IPS-NIHi11 (cell line): ENCODE measurements around the gene CSNK2A3.
"Not testable (repeated sequence)": the region's sequence is repeated elsewhere in the genome, so short reads cannot be mapped to it uniquely, and the experiment has no call there.

ENCODE experiments used
- DNase-seq: peaks from one replicate; pipeline ENCODE4 v3.0.0; 2012; ENCODE audit warnings: mixed read lengths, low spot score

CSNK2A3 gene

DNA sequence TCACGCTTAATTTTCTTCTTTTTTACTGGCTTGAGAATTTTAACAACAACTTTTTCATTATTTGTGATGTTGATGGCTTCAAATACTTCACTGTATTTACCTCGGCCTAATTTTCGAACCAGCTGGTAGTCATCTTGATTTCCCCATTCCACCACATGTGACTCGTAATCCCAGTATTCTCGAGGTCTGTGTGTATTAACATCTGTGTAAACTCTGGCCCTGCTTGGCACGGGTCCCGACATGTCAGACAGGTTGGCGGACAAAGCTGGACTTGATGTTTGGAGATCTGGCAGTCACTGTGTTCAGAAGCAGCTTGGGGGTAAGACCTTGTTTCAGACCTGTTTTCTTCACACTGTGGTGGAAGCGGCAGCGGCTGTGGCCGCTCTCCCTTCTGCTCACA lies at the start of gene CSNK2A3:
TSS of gene CSNK2A3 (minus strand) at position 373 of the 400 bp plus-strand sequence. CDS start at position 242, 131 bp downstream.
- not testable (repeated sequence) for DNase-seq

DNA sequence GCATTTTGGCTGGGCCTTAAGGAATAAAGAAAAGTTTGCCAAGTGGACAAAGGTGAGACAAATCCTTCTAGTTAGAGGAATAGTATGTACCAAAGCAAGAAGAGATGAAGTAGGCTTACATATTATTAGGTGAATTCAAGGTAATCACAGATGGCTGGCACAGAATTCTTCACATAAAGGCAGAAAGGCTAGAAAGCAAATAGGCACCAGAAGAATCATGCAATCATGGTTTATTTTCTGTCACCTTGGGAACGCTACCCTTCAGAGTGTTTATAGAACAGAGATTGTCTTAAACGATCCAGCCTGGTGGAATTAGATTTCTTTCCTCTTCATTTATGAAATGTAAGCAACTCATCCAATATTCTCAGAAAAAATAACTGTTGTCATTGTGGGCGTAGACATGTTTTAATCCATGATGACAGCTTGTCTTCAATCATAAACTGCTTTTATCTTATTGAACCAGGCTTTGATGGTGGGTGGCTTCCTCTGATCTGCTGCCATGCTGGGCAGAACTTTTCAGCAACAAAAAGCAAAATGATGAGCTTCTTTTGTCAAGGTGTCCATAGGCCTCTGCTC lies 49.0 kb upstream of the CSNK2A3 start:
- DNase-seq, result no peak

DNA sequence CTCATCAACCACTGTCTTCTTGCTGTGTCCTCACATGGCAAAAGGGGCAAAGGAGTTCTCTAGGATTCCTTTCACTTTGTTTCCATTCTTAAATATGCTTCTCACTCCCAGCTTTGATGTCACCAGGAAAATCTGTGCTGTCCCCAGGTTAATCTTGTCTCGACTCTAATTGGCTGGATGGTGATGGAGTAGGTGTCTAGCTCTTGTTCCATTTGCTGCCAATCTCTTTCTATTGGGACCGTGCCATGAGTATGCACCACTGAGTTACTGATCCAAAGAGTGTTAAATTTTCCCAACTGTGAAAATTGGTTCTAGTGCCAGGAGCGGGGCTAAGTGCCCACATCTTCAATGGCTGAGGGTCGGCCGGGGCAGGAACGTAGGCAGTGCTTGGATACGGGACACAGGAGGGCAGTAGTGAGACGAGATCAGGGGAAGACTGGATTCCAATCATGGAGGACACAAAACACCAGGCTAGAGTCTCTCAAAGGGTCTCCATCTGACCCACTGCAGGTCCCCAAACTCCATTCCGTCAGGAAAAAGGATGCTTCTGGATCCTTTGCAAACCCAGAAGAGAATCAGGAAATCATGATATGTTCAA lies 47.7 kb upstream of the CSNK2A3 start:
- peak; percentile 65 for DNase-seq

DNA sequence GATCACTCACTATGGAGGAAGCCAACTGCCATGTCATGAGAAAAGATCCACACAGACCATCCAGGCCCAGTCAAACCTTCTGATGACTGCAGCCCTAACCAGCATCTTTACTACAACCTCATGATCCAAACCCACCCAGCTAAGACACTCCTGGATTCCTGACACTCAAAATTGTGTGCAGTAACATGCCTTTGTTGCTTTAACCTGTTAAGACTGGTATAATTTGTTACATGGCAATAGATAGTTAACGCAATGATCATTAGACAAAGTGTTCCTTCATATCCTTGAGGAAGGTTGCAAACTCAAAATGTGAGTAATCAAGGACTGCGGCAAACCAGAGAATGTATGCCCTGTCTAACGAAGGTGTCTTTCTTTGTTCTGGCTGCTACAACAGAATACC lies 47.1 kb upstream of the CSNK2A3 start:
- DNase-seq, result no peak

DNA sequence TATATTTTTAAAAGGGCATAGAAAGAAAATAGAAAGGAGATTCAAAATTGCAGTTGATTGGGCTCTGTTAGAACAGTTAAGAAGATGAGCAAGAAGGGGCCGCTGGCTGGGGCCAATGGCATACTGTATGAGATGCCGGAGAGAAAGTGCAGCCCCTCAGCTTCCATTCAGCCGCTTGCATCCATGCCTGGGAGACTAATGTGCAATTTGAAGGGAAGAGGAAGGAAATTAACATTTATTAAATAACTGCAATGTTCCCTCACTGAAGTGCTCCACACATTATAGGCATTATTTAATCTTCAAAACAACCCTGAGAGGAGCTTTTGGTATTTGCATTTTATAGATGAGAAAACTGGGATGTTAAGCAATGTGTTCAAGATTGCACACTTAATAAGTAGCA lies 44.7 kb upstream of the CSNK2A3 start:
- DNase-seq, result no peak

DNA sequence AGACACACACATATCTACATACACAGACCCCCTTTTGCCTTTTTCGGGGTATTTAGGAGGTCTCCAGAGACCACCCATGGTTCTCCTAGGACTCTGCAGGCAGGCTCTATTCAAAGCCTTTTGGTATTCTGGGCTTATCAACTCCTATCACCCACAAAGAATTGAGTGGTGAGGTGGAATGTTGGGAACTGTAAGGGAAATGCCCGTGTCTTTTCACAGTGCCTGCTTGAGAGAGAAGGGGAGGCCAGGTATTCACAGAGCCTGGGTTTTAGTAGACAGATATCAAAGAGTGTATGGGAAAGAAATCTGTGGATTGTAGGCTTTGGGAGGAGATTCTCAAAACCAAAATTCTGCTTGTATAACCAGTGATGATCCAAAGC lies 44.0 kb upstream of the CSNK2A3 start:
- no peak for DNase-seq

DNA sequence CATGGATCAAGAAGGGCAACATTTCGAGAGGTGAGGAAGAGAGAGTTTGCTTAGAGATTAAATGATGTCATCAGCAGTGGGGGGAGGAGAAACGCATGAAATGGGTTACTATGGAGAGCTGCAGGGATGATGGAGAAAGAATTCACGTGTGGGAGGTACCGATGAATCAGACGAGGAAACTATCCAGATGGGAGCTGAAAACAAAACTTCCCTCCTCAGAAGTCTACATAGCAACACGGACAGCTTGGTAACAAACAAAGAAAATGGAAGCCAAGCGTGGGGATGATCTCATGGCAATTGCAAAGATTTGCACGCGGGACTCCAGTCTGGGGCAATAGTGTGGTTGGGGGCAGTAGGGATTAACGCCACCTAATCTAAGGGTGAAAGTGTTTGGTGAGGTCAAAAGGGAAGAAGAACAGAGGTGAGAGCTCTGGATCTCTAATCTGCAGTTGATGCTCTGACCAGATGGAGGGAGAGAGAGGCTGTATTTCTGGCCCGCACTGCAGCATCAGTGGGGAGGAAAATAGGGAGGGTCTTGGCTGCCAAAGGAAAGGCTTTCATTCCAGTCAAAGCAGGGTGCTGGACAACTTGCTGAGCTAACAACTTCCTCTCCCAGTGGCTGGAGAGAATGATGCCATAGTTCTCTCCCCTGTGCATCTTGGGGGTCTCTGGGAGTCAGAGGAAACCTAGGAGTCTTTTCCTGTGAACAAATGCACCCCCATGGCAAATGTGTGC lies 43.4 kb upstream of the CSNK2A3 start:
- DNase-seq, result no peak

DNA sequence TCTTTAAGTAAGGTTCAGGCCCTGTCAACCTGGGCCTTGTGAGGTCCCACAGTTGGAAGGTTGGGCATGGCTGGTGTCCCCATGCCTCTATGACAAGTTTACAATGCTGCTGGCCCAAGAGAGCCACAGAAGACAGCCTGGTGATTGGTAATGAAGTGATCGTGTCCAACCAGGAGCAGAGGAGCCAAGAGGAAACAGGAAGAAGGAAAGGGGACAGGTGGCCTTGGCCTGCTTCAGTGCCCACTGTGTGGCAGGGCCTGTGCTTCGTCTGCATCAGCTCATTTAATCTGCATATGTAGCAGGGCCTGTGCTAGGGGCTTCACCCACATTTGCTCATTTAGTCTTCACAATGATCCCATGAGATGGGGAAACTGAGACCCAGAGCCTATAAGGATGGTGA lies 42.1 kb upstream of the CSNK2A3 start:
- no peak for DNase-seq

DNA sequence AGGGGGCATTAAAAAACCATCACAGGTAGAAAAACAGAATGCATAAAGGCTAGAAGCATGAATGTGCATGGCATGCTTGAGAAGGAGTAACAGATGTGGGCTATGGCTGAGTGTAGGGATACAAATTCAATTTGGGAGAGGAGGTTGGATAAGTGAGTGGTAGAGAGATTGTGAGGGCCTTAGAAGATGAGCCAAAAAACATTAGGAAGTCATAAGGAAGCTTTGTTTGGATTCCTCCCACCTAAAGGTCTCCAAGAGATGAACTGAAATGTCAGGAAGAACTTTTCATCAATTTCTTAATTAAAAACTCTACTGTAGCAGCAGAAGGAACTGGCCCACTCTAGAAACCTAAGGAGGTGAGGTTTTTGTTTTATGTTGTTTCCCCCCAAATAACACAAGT lies 41.2 kb upstream of the CSNK2A3 start:
- no peak for DNase-seq

DNA sequence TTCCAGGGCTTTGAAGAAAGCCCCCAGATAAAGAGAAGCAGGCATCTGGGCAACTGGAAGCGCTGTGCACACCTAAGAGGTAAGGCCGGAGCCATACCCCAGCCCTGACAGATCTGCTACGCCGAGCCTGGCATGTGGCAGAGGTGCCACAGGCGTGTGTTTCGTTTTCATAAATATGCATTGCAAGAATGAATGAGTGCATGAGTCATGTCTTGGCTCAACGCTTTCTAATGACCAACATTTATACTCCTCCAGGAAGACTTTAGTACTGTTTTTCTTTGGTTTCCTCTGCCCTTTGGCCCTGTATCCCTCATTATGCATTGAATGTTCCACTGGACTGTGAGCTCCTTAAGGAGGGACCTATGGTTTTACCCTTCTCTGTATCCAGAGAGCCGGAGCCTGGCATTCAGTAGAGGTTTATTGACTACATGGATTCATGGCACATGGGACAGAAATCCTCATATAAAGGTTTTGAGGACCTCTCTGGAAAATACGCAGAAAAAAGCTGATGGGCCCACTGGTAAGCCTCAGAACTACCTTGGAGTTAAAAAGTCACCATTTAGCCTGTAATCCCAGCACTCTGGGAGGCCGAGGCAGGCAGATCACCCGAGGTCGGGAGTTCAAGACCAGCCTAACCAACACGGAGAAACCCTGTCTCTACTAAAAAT lies 38.9 kb upstream of the CSNK2A3 start:
- no peak for DNase-seq

DNA sequence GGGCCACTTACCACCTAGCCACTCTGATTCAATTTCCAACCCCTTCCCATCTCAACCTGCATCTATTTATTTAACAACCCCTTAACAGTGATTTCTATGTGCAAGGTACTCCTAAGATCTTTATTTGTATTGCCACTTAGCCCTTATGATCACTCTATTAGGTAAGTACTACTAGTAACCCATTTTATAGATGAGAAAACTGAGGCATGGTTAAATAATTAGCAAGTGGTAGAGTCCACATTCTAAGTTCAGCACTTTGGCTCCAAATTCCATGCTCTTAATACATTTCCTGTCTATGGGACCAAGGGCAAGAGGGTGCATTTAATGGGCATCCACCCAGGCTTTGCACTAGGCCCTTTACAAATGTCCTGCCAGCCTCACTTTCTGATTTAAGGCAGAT lies 38.1 kb upstream of the CSNK2A3 start:
- DNase-seq, result no peak

DNA sequence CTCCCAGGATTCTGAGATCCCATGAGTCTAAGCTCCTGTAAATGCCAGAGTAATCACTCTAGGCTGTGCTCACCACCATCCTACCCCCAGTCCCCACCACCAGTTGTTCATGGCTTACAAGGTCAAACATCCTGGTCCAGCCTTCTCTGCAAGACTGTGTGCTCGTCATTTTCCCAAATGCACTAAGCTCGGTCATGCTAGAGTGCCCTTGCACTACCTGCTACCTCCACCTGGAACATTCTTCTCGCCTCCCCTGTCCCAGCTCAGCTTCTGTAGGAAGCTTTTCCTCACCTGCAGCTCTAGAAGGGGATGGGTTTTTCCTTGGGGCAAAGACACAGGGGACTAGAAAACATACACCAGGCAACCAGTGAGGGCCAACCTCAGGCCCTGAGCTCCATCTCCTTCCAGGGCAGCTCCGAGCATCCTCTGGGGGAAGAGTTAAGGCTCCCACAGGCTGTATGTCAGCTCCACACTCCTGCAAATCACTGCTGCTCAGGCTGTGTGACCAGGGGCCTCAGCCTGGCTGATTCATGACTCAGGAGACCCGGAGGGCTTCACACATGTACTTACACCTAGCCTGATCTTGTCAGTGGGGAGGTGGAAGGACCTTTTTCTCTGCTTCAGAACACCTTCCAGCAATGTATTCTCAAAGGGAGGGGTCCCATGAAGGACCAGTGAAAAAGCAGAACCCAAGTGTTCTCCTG lies 37.2 kb upstream of the CSNK2A3 start:
- no peak for DNase-seq

DNA sequence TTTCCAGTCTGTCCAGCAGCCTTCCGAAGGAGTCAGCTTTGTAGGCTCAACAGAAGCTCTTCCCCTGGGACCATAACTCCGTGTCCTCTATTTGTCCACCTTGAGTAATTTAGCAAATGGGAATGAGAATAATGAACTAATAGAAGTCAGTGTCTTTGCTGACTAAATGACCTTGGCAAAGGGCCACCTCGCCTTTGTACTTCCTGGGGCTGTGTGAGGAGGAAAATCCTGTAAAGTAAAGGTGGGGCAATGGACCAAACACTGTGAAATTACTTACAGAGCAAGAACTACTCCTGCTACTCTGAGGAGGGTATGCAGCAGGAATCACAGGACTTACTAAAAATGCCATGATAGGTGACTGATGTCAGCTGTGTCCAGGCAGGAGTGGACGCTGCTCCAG lies 36.2 kb upstream of the CSNK2A3 start:
- DNase-seq, result no peak

DNA sequence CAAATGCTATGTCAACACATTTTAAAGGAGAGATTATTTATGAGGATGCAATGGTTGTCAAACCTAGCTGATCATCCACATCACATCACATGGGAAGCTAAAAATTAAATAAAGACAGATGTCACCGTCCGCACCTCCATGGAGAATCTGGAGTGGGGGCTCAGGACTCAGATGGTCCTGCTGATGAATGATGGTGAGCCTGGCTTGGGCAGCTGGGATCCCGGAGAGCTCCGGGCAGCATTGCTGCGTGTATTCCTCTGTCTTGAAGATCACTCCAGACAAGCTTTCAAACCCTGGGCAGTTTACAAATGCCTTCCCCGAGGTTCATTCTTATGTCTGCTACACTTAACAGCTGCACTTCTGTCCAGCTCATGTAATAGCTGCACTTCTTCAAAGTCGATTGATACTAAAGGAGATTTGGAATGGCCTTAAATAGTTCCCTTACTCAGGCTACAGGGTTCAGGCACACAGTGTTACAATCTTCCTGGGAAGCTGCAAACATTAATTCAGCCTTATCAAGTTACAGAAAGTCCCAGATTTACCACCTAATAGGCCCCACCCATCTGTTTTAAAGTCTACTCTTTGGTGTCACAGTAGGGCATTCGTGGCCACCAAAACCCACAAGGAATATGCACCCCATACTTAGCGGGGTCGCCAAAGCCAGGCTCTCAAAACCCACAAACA lies 34.7 kb upstream of the CSNK2A3 start:
- DNase-seq, result no peak

DNA sequence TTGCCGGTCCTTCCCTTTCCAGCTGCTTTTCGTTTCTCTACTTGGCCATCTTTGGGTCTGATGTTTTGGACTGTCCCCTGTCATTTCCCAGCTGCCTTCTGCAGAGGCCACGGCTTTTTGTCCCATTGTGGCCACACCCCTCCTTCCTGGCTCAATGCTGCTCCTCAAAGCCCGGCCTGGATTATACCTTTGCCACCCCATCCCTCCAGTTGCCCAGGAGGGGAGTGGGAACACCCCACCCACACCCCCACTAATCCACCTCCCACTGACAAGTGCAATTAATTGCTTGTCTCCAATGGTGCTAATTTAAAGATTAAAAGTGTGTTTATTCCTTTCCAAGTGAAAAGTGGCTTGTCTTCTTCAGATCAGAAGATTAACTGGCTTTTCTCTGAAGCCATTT lies 34.2 kb upstream of the CSNK2A3 start:
- no peak for DNase-seq

DNA sequence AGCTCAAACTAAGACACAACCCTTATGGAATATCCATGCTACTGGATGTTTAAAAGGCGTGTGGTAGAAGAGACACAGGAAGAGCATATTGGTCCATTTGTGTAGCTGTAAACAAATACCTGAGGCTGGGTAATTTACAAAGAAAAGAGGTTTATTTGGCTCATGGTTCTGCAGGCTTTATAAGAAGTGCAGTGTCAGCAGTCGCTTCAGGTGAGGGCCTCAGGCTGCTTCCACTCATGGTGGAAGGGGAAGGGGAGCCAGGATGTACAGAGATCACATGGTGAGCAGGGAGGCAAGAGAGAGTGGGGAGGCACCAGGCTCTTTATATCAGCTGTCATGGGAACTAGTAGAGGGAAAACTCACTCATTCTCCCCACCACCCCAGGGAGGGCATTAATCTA lies 31.8 kb upstream of the CSNK2A3 start:
- DNase-seq, result no peak

DNA sequence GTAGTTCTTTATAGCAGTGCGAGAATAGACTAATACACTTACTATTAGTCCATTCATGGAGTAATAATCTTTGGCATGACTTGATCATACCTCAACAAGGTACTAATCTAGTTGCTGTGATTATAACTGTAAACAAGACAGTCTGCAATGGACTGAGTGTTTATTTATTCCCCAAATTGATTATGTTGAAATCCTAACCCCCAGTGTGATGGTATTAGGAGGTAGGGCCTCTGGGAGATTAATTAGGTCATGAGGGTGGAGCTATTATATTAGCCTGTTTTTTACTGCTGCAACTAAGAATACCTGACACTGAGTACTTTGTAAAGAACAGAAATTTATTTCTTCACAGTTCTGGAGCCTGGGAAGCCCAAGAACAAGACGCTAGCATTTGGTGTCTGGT lies 30.9 kb upstream of the CSNK2A3 start:
- DNase-seq, result no peak

DNA sequence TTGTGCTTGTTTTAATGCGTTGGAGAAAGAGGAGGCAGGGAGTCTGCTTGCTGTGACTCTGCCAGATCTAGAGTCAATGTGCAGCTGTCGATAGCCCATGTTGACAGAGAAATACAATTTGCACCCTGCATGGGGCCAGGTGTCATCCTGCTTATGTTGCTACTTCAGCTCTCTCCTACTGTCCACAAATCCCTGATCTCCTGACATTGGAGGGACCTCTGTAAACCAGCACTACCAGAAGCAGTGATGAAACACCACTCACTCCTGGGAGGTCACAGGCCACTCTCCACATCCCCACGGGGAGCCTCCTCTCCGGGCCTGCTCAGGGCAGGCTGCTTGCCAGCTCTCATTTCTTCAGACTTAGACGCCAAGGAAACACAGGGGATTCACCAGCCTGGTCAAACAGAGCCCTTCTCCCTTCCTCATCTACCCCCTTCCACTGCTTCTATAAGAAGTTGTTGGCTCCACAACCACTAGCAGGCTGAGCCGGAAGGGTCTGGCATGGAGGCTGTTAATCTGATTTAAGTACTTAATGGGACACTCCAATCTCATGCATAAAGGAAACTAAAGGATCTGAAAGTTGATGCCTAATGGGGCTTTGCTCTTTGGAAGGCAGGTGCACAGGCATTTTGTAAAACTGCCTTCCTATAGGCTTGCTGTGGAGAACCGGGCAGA lies 29.9 kb upstream of the CSNK2A3 start:
- no peak for DNase-seq

DNA sequence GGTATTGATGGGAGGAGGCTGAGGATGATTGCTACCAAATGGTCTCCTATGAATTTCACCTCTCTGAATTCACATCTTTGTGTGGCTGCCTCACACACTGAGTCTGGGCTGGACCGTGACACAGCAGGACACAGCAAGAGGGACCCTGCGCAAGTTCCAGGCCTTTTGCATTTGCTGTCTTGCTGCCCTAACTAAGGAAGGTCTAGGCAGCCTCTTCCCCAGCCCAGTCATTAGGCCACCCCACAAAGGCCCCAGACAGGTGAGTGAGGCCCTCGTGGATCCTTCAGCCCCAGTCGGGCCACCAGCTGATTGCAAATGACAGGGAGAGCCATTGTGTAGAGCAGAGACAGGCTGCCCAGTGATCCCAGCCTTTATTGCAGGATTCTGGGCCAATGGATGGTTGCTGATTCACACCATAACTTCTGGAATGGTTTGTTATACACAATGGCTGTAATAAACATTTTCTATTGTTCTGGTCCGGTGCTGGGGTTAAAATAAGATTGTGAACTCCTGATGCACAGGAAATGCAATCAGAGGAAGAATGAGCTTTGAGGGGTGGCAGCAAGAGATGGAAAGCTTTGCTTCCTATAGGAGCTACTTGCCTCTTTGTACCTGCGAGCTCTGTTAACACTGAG lies 28.5 kb upstream of the CSNK2A3 start:
- DNase-seq, result no peak

DNA sequence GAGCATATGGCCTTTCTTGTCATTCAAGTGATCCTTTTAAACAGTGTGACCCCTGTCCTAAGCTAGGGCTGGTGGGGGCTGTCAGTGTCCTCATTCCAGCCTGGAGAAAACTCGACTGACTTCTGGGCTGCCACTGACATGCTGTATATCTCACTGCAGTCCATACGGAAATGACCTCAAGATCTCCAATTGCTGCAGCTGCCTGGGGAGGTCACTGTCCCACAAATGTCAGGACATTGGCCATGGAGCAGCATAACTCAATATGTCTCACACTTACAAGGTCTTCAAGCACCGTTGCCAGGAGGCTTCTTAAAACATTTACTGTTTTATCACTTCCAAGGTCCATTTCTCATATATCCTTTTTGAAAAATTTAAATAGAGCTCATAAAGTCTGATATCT lies 27.8 kb upstream of the CSNK2A3 start:
- DNase-seq, result no peak

DNA sequence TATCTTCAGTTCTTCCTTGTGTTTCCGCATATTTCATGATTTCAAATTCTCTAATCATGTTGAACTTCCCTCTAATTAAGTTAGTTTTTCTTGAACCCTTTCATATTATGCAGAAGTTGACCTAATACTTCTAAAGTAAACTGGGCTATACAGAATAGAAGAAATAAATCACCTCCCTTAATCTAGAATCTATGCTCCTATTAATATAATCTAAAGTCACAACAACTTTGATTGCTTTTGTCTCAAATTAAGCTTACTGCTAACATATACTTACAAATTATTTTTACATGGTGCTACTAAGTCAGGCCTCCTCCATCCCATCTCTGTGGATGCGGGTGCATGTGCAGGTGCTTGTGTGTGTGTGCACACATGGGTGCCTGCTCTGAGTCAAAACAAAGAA lies 27.3 kb upstream of the CSNK2A3 start:
- no peak for DNase-seq
